Suppressor macrophage (primary cell): Measurements from ENCODE around the gene RUNDC3A.

Source experiments
- DNase-seq, 4 experiments: peaks; one replicate each; pipeline ENCODE4 v3.0.0-alpha.2; 2020 to 2022

The RUNDC3A gene

GRCh38 chr17:44283344-44284023 lies 24.9 kb upstream of the RUNDC3A start:
- DNase-seq: no peak

- DNase-seq: no peak
Observed at GRCh38 chr17:44284024-44284400, 24.4 kb upstream of the RUNDC3A start.

- no peak for DNase-seq
Observed at GRCh38 chr17:44287651-44288050, 20.8 kb upstream of the RUNDC3A start.

- no peak for DNase-seq
Observed at GRCh38 chr17:44293509-44294226, 14.7 kb upstream of the RUNDC3A start.

GRCh38 chr17:44297975-44298374 lies 10.4 kb upstream of the RUNDC3A start:
- no peak for DNase-seq

GRCh38 chr17:44304651-44305050 lies 3.8 kb upstream of the RUNDC3A start:
- no peak for DNase-seq

- DNase-seq: peak in 1 of 4 experiments; percentile 31
Observed at GRCh38 chr17:44307387-44308186, 814 bp upstream of the RUNDC3A start.

- DNase-seq: no peak
Observed at GRCh38 chr17:44308865-44309264, 464 bp downstream of the RUNDC3A start.

GRCh38 chr17:44309472-44309871 lies 1.1 kb downstream of the RUNDC3A start:
- DNase-seq: no peak

- DNase-seq: no peak
Observed at GRCh38 chr17:44310188-44310587, 1.8 kb downstream of the RUNDC3A start.

- DNase-seq: no peak
Observed at GRCh38 chr17:44310609-44311376, 2.4 kb downstream of the RUNDC3A start.

- no peak for DNase-seq
Observed at GRCh38 chr17:44311562-44312181, 3.3 kb downstream of the RUNDC3A start.

GRCh38 chr17:44312396-44313104 lies 4.1 kb downstream of the RUNDC3A start:
- no peak for DNase-seq

GRCh38 chr17:44314031-44314430 lies 5.6 kb downstream of the RUNDC3A start:
- DNase-seq: no peak

GRCh38 chr17:44314524-44314868 lies 6.1 kb downstream of the RUNDC3A start:
- DNase-seq: no peak

GRCh38 chr17:44314869-44315661 lies 6.7 kb downstream of the RUNDC3A start:
- peak in 3 of 4 experiments; percentile 24 to 59 (median 39) for DNase-seq

- no peak for DNase-seq
Observed at GRCh38 chr17:44315760-44316731, 7.6 kb downstream of the RUNDC3A start.

GRCh38 chr17:44317545-44317944 lies 9.1 kb downstream of the RUNDC3A start:
- DNase-seq: no peak

GRCh38 chr17:44318077-44318892 lies 9.9 kb downstream of the RUNDC3A start:
- DNase-seq: no peak
